GM20000 (cell line): Measurements from ENCODE around the gene PARD3.
"Not testable (repeated sequence)": the region's sequence is repeated elsewhere in the genome, so short reads cannot be mapped to it uniquely, and the experiment has no call there.

ENCODE experiments used
- DNase-seq: peaks from one replicate; pipeline ENCODE4 v3.0.0; 2012; ENCODE audit warnings: low spot score
- CTCF ChIP-seq: IDR thresholded peaks from 2 replicates; pipeline ENCODE4 v1.5.1; 2012; ENCODE audit warnings: mild to moderate bottlenecking, control low read depth; ENCODE audit errors: extremely low read depth, missing control alignments

The PARD3 gene

GRCh38 chr10:34796133-34796532 lies 19.0 kb downstream of the PARD3 start:
- no peak for DNase-seq
- TF ChIP-seq CTCF: no peak

GRCh38 chr10:34795334-34795733 lies 19.8 kb downstream of the PARD3 start:
- TF ChIP-seq CTCF: no peak
- no peak for DNase-seq

- no peak for DNase-seq
- TF ChIP-seq CTCF: no peak
Observed at GRCh38 chr10:34794835-34795234, 20.3 kb downstream of the PARD3 start.

- DNase-seq: not testable (repeated sequence)
Observed at GRCh38 chr10:34793581-34793980, 21.5 kb downstream of the PARD3 start.

GRCh38 chr10:34792881-34793280 lies 22.2 kb downstream of the PARD3 start:
- DNase-seq: no peak
- TF ChIP-seq CTCF: no peak

- no peak for DNase-seq
- no peak for TF ChIP-seq CTCF
Observed at GRCh38 chr10:34791947-34792346, 23.1 kb downstream of the PARD3 start.

- no peak for DNase-seq
- no peak for TF ChIP-seq CTCF
Observed at GRCh38 chr10:34791228-34791627, 23.9 kb downstream of the PARD3 start.

- DNase-seq: peak; percentile 25
- no peak for TF ChIP-seq CTCF
Observed at GRCh38 chr10:34789966-34790506, 25.1 kb downstream of the PARD3 start.
